ENCODE data around the gene CD52.
A peak's percentile ranks its signal among the peaks of the same experiment; 100 is the strongest.
"Not testable (repeated sequence)": the region's sequence is repeated elsewhere in the genome, so short reads cannot be mapped to it uniquely, and the experiment has no call there.

CD52 gene

DNA sequence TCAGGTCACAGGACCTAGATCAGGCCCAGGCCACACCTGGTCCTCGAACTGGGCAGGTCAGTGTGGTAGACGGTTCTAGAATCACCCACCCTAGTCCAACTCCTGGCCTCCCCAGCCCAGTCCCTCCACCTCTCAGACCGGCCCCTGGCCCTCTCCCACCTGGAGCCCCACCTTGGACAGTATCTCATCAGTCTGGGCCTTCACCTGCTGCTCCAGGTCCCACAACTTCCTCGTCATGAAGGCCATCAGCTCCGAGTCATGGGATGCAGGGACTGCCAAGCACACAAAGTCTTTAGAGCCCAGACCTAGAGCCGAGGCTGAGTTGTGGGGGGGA is 20.0 kb upstream of the CD52 start:
- no peak for DNase-seq

DNA sequence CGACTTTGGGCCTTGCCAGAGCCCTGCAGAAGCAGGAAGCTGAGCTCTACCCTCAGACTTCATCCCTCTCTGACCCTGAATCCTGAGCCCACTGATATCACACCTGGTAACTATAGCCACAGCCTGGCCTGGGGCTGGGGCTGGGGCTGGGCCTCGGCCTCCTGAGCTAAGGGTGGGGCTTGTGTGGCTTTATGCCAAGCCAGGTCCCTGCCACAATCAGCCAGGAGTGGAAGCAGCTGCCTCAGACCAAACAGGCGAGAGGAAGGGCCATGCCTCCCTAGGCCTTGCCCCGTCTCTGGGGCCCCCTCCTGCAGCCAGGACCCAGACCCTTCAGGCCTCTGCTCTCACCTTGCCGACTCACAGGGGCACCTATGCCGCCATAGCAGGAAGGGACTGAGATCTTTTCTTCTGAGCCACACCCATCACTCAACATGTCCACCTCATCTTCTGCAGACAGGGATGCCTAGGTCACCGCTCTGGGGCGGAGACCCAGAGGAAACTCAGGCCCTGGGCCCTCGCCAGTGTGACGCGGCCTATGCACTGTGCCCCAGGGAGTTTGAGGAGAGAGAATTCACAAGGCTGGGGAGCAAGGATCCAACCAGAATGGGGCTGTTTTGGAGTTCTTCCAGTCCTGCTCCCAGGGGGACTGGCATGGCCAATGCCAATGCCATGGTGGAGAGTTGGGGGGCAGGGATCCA is 17.0 kb upstream of the CD52 start:
- no peak for DNase-seq

DNA sequence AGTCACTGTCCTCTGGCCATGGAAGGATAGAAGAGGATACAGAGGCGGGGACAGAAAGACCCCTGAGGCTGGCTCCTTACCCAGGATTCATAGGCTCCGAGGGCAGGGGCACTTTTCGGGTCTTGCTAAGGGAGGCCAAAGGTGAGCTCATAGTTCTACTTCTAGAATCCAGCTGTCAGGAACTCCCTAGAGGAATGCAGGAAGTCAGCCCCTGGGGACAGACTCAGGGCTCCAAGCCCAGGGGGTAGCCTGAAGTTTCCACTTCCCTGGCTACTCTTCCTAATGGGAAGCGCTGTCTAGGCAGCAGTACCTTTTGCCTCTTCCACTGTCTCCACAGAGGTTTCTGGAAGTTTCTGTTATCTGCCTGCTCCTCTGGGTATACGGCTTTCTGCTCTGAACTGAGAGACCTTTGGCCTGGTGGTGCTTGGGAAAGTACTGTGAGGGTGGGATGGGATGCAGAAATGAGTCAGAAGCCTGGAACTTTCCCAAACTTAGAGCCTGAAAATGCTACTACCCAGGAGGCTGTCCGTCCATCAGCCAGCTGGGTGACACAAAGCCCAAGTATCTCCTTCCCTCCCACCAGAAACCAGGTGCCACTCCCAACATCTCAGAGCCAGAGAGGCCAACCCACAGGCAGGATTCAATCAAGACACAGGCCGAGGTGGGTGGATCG is 14.9 kb upstream of the CD52 start:
- no peak for DNase-seq

DNA sequence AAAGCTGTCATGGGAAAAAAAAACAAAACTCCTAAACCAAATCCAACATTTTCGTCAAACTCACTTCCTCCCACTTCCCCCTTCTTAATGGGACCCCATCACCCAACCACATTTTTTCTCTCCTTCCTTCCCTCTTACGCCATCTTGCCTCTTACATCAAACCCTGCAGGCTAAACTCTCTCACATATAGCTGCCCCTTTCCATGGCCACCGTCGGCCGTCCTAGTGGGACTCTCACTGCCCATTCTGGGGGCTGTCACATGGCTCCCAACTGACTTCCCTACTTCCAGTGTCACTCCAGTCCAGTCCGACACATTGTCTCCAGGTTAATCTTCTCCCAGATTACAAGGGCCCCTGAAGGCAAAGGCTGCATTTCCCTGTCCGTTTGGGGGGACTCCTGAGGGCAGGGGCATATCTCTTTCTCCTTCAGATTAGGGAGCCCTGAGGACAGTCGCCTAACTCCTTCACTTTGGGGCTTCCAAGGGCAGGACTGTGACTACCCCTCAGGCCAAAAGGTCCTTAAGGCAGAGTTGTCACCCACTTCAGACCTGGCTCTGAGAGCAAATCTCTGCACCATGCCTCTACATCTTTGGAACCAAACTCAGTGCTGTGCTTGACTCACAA is 12.0 kb upstream of the CD52 start:
- no peak for DNase-seq

DNA sequence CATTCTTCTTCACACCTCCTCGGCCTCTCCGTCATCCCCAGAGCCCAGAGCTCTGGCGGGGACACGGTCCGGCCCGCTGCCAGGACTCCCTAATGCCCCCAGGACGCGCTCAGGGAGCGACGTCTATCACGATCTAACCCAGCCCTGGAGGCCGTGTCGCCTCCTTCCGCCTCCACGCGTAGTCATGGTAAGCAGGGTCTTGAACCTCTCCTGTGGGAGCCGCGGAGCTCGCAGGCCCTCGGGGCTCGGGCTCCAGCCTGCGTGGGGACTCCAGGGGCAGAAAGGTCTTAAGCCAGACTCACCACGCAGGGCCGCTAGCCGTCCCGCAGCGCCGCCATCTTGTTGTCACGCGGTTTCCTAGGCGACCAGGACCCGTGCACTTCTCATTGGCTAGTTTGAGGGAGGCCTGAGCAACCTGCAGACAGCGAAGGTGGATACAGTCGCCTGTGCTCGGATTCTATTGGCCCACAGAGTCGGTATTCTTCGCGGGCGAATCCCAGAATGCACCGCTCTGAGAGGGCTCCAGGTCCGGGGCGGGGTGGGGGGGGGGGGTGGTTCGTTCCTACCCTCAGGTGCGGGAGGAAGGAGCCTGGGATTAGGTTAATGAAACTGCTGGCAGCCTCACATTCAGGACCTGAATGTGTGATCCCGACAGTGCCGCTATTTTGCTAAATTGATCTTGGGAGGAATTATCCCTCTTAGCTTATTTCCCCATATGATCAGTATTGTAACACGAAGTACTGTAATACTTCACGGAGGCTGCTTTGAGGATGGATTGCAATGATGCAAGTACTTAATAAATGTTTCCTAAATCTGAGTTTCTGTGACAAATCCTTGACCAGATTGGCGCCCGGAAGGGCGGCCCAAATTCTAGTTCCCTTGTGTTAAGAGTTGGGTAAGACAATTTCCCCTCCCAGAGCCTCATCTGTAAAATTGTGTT is 11.2 kb upstream of the CD52 start, which contains the start of gene UBXN11:
TSS of gene UBXN11 (minus strand) at position 347 of the 940 bp plus-strand sequence. CDS start 3,753 bp downstream, outside the sequence.
- peak in 50 of 51 donors; percentile 20 to 91 (median 76) for DNase-seq

DNA sequence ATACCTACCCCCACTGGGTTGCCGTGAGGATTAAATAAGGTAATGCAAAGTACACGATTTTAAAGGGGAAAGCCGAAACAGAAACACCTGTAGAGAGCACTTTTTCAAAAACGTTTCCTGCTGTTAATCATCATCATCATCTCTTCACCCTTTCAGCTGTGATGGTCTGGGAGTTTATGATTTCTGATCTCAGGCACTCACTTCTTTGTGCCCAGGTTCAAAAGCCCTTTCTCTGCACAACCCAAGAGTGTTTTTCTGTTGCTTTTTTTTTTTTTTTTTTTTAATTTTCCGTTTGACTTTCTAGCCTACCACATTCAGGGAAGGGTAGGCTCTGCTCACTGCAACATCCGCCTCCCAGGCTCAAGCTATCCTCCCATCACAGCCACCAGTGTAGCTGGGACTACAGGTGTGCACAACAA is 10.4 kb upstream of the CD52 start:
- DNase-seq, result no peak

DNA sequence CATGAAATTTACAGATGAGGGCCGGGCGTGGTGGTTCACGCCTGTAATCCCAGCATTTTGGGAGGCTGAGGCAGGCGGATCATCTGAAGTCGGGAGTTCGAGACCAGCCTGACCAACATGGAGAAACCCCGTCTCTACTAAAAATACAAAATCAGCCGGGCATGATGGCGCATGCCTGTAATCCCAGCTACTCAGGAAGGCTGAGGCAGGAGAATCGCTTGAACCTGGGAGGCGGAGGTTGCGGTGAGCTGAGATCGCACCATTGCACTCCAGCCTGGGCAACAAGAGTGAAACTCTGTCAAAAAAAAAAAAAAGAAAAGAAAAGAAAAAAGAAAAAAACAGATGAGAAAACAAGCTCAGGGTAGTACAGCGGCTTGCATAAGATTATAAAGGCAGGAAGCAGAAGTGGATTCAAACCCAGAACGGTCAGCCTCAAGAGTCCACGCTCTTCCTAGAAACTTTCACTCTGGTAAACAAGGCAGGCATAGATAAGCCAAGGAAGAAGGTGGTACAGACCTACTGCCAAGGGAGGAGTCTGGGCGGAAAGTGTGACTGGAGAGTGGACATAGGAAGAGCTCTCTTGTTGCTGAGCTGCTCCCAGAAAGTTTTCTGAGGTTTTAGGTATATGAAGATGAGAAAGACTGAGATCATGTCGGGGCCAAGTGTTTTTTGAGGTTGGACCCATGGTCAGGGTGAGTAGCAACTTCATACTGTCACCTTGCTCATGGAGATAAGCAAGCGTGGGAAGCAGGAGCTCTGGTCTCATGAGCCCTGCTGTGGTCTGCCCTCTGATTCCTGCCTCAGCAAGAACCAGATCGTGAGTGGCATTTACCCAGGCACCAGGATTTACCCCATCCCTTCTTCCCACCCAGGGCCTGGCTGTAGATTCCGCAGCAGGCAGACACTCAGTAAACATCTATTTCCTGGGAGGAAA is 9.5 kb upstream of the CD52 start:
- not testable (repeated sequence) for DNase-seq

DNA sequence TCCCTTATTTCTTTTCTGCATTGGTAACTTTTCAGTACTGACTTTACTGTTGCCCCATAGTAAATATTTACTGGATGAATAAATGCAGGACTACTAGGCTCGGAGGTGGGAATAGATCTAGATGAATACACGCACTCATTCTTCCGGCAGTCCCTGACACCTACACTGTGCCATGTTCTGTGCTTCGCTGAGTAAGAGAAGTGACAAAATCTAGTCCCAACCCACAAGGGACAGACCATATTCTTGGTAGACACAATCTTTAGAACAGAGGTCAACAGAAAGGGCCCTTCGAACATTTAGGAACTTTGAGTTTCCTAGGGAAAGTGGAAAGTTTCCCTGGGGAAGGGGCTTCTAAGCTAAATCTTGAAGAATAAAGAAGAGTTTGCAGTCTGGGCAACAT is 3.3 kb upstream of the CD52 start:
- DNase-seq, result no peak

DNA sequence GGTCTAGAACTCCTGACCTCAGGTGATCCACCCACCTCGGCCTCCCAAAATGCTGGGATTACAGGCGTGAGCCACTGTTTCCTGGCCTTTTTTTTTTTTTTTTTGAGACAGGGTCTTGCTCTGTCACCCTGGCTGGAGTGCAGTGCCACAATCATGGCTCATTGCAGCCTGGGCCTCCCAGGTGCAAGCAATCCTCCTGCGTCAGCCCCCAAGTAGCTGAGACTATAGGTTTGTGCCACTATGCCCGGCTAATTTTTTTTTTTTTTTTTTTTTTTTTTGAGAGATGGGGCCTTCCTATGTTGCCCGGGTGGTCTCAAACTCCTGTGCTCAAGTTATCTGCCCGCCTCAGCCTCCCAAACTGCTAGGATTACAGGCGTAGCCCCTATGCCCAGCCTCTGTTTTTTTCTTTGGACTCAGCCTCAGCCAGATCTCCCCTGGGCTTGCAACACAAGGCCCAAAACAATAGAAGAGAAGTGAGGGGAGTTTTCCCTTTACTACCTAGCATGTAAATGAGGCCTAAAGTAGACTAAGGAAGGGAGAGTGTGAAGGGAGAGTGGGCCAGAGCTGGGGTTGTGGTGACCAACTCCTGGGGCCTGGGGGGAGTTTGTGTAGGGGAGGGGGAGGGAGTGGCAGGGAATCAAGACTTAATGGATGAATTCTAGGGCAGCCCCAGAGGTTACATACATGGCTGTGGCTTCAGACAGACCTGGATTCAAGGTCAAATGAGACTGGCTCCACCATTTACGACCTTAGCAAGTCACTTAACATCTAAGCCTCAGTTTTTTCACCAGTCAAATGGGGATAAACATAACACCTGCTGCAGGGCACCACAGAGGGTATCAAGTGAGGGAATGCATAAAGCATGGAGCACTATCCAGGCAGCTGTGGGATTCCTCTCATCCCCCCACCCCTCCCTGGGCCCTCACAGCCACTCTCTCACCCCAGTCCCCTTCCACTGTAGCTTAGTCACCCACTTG is 1.6 kb upstream of the CD52 start:
- DNase-seq, result no peak

DNA sequence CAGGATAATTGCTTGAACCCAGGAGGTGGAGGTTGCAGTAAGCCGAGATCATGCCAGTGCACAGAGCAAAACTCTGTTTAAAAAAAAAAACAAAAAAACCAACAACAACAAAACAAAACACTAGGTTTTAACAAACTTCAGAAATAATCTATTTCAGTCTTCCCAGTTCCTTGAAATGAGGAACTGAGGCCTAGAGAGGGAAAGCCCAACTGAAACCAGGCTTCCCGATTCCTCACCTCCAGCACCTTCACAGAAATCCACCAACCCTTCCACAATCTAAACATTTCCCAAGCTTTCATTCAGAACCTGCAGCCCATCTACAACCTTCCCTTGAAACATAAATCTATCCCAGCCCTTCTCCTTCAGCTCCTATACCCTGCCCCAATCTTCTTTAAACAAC is 612 bp upstream of the CD52 start:
- no peak for DNase-seq

DNA sequence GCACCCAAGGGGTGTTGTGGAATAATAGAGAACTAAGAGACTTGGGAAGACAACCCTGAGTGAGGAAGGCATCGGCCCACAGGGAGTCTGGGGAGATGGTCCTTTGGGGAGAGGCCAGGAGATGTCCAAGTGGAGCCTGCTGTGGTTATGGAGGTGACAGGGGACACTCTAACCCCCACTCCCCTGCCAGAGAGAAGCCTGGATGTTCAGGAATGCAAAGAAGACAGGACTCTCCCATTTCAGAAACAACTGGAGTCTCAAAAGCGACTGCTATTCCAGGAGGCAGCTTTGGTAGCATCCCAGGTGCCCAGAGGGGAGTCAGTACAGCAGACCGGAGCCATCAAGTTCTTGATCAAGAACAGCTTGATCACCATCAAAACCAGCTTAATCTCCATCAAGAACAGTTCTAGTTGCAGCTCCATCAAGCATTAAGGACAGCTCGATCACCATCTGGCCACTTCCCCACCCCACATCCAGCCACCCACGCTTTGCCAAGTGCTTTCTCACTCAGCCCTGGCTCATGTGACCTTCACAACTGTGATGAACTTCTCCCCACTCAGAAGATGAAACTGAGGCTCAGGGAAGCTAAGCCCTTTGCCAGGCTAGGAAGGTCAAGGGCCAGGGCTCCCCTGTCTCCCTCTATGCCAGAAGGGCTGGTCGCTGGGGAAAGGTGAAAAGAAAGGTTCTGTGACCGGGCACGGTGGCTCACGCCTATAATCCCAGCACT is 743 bp downstream of the CD52 start:
- peak in 6 of 51 donors; percentile 3 to 33 (median 7) for DNase-seq

DNA sequence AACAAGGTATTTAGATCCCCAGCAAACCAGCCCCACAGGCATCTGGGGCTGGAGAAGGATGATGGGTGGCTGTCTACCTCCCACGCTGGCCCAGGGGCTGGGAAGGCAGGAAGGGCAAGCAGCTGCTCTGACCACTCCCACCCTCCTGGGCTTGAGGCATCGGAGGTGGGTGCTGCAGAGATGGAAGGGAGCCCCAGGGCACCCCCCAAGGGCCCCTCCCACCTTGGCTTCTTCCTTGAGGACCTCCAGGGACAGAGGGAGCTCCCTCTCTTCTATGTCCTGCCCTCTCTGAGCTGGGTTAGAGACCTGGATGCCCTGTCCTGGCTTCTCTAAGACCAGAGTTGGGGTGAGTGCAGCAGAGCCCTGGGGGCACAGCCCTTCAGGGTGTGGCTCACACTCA is 3.1 kb downstream of the CD52 start:
- DNase-seq, result no peak

DNA sequence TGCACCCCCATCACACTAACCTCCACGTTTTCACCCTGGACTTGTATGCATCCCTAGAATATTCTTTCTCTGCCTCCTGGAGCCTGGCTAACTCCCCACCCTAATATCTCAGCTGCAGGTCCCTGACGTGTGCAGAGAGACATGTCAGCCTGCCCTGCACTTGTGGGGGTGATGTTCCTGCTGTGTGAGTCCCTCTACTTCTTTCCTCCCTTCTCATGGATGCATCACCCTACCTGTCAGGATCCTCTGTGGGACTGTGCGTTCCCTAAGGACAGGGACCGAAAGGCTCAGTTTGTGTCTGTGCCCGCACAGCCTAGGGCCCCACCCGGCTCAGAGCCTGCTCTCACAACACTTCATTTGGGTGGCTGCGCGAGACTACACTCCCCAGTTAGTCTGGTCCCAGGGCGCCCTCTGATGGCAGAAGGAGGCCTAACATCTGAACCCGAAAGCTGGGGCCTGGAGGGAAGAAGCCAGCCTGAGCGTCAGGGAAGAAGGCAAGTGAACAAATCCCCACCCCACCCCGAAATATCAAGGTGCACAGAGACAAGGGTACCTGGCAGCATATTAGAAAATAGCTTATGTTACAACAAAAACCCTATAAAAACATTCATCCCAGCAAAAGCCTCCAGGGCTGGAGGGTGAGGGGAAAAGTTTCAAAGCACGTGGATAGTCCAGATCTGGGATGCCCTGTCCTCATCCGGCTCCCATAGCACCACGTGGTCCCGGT is 3.7 kb downstream of the CD52 start:
- peak; percentile 22 to 92 (median 72) for DNase-seq

DNA sequence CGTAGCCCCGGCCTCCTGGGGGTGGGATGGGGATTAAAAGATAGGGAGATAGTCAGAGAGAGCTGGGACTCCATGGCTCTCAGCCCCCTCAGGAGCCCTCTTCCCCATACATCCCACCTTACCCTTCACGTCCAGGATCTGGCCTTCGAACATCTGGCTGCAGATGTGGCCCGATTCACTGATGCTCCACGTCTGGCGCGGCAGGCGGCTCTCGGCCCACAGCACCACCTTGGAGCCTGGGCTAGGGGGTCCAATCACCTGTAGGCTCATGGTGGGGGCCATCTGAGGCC is 4.2 kb downstream of the CD52 start:
- no peak for DNase-seq

DNA sequence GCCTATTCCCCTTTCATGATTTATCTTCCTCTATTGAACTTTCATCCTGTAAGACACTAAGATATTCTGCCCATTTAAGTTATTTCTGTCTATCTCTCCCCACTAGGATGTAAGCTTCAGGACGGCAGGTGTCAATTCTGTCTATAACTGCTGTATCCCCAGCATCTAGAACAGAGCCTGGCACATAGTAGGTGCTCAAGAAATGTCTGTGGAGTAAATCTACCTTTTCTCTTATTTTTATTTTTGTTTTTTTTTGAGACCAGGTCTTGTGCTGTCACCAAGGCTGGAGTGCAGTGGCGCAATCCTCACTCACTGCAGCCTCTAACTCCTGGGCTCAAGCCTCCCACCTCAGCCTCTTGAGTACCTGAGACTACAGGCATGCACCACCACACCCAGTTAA is 5.6 kb downstream of the CD52 start:
- DNase-seq, result no peak

DNA sequence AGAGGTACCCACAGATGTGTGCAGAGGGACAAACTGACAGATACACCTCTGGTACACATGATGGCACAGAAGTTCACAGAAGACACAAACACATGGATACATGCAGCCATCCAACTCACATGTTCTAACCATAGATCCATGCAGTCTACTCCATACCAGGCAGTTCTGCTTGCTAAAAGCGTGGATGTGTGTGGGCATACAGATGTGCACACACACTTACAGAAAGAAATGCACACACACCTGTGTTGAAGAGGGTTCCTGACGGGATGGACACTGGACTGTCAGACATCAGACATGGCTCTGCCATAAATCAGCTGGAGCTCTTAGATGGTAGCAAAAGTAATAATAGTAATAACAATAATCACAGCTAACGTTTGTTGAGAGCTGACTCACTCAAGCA is 6.8 kb downstream of the CD52 start:
- no peak for DNase-seq

DNA sequence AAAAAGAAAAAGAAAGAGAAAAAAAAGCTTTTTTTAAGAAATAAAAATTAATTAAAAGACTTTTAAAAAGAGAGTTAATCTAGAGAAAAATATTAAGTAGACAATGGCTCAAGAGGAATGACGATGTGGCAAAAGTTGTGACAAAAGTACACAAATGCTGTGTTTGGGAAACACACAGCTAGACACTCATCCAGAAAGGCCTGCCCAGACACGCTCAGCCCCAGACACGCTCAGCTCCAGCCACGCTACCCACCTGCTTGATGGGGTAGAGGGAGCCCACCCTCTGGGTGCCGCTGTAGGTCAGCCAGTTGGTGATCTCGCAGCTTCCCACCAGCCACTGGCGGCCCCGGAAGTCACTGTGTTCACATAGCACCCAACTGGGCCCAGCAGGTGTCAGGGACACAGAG is 10.2 kb downstream of the CD52 start:
- no peak for DNase-seq

DNA sequence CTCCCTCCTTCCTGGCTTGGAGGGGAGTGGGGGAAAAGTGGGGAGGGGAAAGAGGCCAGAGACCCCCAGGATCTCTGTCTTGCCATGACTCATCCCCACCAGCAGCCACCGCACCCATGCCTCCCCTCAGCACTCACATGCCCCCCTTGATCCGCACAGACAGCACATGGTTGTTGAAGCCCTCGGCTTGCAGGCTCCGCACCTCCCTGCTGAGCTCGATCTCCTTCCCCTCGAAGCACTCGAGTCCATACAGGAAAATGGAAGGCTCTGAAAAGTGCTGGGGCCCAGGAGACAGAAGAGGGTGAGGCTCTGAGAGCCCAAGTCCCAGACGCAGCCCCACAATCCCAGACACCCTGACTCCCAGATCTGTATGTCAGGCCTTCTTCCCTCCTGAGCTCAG is 10.8 kb downstream of the CD52 start:
- DNase-seq, result no peak
